ENCODE data around the gene SREBF2. TPM values are rescaled to one million over a fixed set of nuclear protein-coding genes. Genes with fewer than 3 reads are reported as not detected.

Gene SREBF2
- polyA plus RNA-seq, 1 donor from 2014 or later = 73.0 TPM

DNA sequence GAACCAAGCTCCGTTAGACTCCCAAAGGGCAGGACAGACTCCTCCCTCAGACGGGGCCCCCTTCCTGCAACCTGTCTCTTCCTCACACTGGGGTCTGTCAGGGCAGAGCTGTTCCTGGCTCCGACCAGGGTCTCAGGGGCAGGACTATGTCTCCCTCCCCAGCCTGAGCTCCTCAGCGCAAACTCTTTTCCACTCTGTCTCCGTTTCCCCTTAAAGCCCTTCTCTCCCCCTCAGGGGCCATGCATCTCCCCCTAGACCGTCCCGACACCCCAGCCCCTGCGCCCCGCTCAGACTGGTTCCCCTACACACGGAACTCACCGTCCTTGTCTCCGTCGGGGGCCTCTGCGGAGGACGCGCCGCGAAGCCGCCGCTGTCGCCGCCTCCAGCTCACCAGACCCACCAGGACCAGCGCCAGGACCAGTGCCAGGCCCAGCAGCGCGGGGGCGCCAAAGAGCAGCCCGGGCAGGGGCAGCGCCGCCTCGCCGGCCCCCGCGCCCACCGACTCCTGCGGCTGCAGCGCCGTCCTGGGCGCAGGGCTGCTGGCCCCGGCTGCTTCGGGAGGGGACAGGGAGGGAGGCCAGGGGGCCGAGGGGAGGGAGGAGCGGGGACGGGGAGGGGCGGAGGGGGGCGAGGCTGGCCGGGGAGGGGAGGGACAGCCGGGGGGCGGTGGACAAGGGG is 93.0 kb downstream of the SREBF2 start:
- H3K27me3 ChIP-seq (ENCODE audit: insufficient read depth, low read depth, low read length) = peaks cover 20% of the 10 kb centered on the region
- no peaks in the 10 kb centered on the region for H3K36me3 ChIP-seq (ENCODE audit: insufficient read depth, low read length)
- H3K27ac ChIP-seq (ENCODE audit: low read length) = no peak overlapping the region
- H3K9ac ChIP-seq (ENCODE audit: low read length) = no peak overlapping the region
- H4K20me1 ChIP-seq (ENCODE audit: insufficient read depth) = no peaks in the 10 kb centered on the region
- H3K79me2 ChIP-seq (replicated peaks; ENCODE audit: insufficient read depth, low read length) = no peaks in the 10 kb centered on the region
- no peaks in the 10 kb centered on the region for H3F3A ChIP-seq (ENCODE audit: insufficient read depth, low read length, poor library complexity, severe bottlenecking)
- no peak overlapping the region for H2AFZ ChIP-seq (ENCODE audit: low read depth, low read length)
- no peak overlapping the region for H3K4me3 ChIP-seq (ENCODE audit: low read length)
- TF ChIP-seq POLR2AphosphoS5 (IDR thresholded peaks at IDR 0.05) = no peak
- no peak for TF ChIP-seq EZH2 (IDR thresholded peaks at IDR 0.05; ENCODE audit: borderline replicate concordance, insufficient read depth, low read length, poor library complexity, severe bottlenecking)
- no peaks in the 10 kb centered on the region for H3K9me2 ChIP-seq (ENCODE audit: insufficient read depth, low read length)
- H3K9me3 ChIP-seq (ENCODE audit: low read length) = no peaks in the 10 kb centered on the region
- H3K4me2 ChIP-seq (ENCODE audit: low read length) = no peak overlapping the region

DNA sequence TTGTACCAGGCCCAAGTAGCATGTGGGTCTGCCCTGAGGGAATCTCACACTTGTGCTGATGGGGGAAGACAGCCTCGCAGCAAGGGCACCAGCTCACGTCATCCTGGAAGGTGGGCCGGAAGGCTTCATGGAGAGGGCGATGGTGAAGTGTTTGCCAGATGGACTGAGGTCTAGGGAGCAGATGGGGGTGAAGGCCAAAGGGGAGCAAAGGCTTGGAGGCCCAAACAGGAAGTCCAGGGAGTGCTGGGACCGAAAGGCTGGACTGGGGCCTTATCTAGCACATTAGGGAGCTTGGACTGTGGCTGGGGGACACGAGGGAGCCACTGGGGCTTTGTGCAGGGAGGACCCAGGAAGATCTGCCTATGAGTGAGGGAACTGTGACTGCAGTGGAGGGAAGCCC is 94.9 kb downstream of the SREBF2 start:
- Histone ChIP-seq H3F3A (ENCODE audit: insufficient read depth, low read length, poor library complexity, severe bottlenecking) (no peaks in the 10 kb centered on the region), H4K20me1 (ENCODE audit: insufficient read depth) (no peaks in the 10 kb centered on the region), H3K4me3 (ENCODE audit: low read length) (no peak overlapping the region), H3K79me2 (replicated peaks; ENCODE audit: insufficient read depth, low read length) (no peaks in the 10 kb centered on the region), H3K4me2 (ENCODE audit: low read length) (no peak overlapping the region), H3K9ac (ENCODE audit: low read length) (no peak overlapping the region), H3K9me3 (ENCODE audit: low read length) (no peaks in the 10 kb centered on the region), H2AFZ (ENCODE audit: low read depth, low read length) (no peak overlapping the region), H3K36me3 (ENCODE audit: insufficient read depth, low read length) (no peaks in the 10 kb centered on the region), H3K9me2 (ENCODE audit: insufficient read depth, low read length) (no peaks in the 10 kb centered on the region), H3K27me3 (ENCODE audit: insufficient read depth, low read depth, low read length) (peaks cover 20% of the 10 kb centered on the region), H3K27ac (ENCODE audit: low read length) (no peak overlapping the region)
- TF ChIP-seq RAD21 (conservative IDR thresholded peaks at IDR 0.05) (no peak), MXI1 (conservative IDR thresholded peaks at IDR 0.05; ENCODE audit: poor library complexity, severe bottlenecking) (no peak), TAF1 (IDR thresholded peaks at IDR 0.05; ENCODE audit: low read depth) (no peak), EZH2 (IDR thresholded peaks at IDR 0.05; ENCODE audit: borderline replicate concordance, insufficient read depth, low read length, poor library complexity, severe bottlenecking) (no peak), SMC3 (conservative IDR thresholded peaks at IDR 0.05; ENCODE audit: poor library complexity) (no peak), EP300 (conservative IDR thresholded peaks at IDR 0.05; ENCODE audit: poor library complexity, severe bottlenecking) (no peak), POLR2AphosphoS5 (IDR thresholded peaks at IDR 0.05) (no peak)
- TF ChIP-seq, protein P1, sequence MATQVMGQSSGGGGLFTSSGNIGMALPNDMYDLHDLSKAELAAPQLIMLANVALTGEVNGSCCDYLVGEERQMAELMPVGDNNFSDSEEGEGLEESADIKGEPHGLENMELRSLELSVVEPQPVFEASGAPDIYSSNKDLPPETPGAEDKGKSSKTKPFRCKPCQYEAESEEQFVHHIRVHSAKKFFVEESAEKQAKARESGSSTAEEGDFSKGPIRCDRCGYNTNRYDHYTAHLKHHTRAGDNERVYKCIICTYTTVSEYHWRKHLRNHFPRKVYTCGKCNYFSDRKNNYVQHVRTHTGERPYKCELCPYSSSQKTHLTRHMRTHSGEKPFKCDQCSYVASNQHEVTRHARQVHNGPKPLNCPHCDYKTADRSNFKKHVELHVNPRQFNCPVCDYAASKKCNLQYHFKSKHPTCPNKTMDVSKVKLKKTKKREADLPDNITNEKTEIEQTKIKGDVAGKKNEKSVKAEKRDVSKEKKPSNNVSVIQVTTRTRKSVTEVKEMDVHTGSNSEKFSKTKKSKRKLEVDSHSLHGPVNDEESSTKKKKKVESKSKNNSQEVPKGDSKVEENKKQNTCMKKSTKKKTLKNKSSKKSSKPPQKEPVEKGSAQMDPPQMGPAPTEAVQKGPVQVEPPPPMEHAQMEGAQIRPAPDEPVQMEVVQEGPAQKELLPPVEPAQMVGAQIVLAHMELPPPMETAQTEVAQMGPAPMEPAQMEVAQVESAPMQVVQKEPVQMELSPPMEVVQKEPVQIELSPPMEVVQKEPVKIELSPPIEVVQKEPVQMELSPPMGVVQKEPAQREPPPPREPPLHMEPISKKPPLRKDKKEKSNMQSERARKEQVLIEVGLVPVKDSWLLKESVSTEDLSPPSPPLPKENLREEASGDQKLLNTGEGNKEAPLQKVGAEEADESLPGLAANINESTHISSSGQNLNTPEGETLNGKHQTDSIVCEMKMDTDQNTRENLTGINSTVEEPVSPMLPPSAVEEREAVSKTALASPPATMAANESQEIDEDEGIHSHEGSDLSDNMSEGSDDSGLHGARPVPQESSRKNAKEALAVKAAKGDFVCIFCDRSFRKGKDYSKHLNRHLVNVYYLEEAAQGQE (IDR thresholded peaks at IDR 0.05; ENCODE audit: borderline replicate concordance) = no peak
- TF ChIP-seq, protein P2, sequence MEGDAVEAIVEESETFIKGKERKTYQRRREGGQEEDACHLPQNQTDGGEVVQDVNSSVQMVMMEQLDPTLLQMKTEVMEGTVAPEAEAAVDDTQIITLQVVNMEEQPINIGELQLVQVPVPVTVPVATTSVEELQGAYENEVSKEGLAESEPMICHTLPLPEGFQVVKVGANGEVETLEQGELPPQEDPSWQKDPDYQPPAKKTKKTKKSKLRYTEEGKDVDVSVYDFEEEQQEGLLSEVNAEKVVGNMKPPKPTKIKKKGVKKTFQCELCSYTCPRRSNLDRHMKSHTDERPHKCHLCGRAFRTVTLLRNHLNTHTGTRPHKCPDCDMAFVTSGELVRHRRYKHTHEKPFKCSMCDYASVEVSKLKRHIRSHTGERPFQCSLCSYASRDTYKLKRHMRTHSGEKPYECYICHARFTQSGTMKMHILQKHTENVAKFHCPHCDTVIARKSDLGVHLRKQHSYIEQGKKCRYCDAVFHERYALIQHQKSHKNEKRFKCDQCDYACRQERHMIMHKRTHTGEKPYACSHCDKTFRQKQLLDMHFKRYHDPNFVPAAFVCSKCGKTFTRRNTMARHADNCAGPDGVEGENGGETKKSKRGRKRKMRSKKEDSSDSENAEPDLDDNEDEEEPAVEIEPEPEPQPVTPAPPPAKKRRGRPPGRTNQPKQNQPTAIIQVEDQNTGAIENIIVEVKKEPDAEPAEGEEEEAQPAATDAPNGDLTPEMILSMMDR (IDR thresholded peaks at IDR 0.05; ENCODE audit: poor library complexity, severe bottlenecking) = no peak
